ENCODE results near the gene TNN.

DNA sequence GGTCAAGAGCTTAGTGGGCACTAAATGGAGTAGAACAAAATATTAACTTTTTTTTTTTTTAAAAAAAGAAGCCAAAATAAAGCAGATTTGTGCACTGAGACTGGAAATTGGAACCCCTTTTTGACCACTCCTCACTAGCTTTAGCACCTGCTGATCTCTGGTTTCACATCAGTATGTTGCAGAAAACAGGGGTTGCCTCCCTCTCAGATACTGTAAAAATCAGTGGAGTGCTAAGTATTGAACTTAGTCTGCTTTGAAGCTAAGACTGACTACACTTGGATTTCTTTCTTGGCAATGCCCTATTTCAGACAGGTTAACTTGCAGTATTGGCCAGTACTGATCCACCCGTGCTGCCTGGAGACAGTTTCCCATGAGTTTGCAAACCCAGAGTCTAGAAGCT, 127.6 kb downstream of the TNN start:
- TF ChIP-seq, protein P1, sequence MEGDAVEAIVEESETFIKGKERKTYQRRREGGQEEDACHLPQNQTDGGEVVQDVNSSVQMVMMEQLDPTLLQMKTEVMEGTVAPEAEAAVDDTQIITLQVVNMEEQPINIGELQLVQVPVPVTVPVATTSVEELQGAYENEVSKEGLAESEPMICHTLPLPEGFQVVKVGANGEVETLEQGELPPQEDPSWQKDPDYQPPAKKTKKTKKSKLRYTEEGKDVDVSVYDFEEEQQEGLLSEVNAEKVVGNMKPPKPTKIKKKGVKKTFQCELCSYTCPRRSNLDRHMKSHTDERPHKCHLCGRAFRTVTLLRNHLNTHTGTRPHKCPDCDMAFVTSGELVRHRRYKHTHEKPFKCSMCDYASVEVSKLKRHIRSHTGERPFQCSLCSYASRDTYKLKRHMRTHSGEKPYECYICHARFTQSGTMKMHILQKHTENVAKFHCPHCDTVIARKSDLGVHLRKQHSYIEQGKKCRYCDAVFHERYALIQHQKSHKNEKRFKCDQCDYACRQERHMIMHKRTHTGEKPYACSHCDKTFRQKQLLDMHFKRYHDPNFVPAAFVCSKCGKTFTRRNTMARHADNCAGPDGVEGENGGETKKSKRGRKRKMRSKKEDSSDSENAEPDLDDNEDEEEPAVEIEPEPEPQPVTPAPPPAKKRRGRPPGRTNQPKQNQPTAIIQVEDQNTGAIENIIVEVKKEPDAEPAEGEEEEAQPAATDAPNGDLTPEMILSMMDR (conservative IDR thresholded peaks at IDR 0.05) = no peak
- no peak for TF ChIP-seq ZFX (IDR thresholded peaks at IDR 0.05)
